ENCODE results near the gene SLC25A27.

Gene SLC25A27

DNA sequence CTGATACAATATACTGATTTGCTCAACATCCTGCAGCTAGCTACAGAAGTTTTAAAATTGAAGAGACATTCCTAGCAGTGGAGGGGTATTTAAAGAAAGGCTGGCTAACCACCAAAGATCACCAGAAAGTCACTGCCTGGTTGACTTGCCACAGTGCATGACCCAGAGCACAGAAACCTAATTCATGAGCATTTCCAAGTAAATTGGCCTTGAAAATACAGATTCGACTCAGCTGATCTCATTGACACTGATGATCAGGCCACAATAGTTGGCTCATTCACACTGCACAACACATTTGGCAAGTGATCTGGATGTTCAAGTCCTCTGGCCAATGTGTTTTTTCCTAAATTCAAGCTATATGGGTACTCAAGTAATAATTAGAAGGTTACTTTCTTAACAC, 21.6 kb downstream of the SLC25A27 start:
- Histone ChIP-seq H3K4me3 (no peak overlapping the region), H3K27me3 (no peaks in the 10 kb centered on the region), H4K20me1 (no peaks in the 10 kb centered on the region), H3K27ac (no peak overlapping the region), H3K9ac (no peak overlapping the region), H3K9me3 (replicated peaks in 1 of 11) (no peaks in the 10 kb centered on the region), H3K36me3 (no peaks in the 10 kb centered on the region), H3K4me2 (no peak overlapping the region), H3K4me1 (no peaks in the 10 kb centered on the region; a peak in 1 of 20 replicates)
- no peak for TF ChIP-seq Cebpa-rat (IDR thresholded peaks at IDR 0.05)

DNA sequence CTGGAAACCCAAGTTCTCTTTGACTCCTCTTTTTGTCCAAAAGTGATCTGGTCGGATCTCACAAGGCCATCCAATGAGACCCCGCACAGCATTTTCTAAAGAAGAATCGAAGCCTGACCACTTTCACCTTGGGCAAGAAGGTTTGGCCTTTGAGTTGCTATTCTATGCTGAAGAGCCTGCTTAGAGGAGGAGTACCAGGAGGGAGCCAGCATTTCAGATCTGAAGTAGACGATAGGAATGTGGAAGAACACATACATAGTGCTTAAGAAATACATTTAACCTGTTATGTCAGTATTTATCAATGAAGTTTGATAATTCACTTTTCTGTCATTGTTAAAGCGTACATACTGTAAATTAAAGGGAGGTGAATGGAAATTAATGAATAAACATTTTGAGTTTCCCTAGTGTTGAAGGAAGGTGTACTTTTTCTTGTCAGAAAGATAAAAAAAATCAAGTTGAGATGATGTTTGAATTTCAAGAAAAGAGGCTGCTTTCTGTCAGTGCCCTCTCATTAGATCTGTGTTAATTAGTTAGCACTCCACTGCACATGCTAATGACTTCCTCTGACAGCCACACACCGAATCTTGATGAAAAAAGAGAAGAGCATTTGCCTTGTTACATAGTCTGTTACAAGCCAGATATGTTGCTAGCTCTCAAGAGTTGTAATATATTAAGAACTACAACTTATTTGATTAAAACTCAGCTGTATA, 24.0 kb downstream of the SLC25A27 start:
- H3K36me3 ChIP-seq: no peaks in the 10 kb centered on the region
- H3K4me3 ChIP-seq: no peak overlapping the region
- TF ChIP-seq Cebpa-rat (IDR thresholded peaks at IDR 0.05): no peak
- no peaks in the 10 kb centered on the region; a peak in 1 of 20 replicates for H3K4me1 ChIP-seq
- no peak overlapping the region for H3K9ac ChIP-seq
- no peaks in the 10 kb centered on the region for H3K9me3 ChIP-seq (replicated peaks in 1 of 11)
- H4K20me1 ChIP-seq: no peaks in the 10 kb centered on the region
- no peak overlapping the region for H3K4me2 ChIP-seq
- H3K27me3 ChIP-seq: no peaks in the 10 kb centered on the region
- no peak overlapping the region for H3K27ac ChIP-seq

DNA sequence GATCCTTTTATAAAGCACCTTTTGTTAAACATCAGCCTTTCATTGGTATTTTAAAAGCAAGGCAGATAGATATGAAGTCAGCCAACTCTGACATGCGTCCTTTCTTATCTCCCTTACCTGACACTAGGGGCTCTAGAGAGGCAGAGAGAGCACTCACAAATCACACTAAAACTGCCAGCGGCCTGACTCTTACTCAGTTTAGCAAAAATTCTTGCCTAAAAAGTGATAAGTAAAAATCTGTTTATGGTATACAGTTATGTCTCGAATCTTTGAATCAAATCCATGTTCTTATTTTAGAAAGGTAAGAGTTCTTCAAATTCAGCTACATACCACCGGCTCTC, 24.5 kb downstream of the SLC25A27 start:
- H3K27me3 ChIP-seq: no peaks in the 10 kb centered on the region
- H3K4me3 ChIP-seq: no peak overlapping the region
- no peaks in the 10 kb centered on the region; a peak in 1 of 20 replicates for H3K4me1 ChIP-seq
- H3K9me3 ChIP-seq (replicated peaks in 1 of 11): no peaks in the 10 kb centered on the region
- H3K36me3 ChIP-seq: no peaks in the 10 kb centered on the region
- no peak for TF ChIP-seq Cebpa-rat (IDR thresholded peaks at IDR 0.05)
- H3K9ac ChIP-seq: no peak overlapping the region
- no peaks in the 10 kb centered on the region for H4K20me1 ChIP-seq
- H3K4me2 ChIP-seq: no peak overlapping the region
- no peak overlapping the region for H3K27ac ChIP-seq

DNA sequence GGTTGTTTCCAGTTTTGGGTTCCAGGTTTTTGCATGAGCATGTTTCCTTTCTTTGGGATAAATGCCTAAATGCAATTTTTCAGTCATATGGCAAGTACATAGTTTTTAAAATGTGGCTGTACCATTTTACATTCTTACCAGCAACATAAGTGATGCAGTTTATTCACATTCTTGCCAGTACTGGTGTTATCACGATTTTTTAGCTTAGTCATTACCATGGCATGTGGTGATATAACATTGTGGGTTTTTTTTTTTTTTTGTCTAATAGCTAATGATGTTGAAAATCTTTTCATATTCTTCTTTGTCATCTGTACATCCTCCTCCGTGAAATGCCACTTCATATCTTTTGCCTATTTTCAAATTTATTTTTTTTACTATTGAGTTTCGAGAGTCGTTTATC, 32.0 kb downstream of the SLC25A27 start:
- Histone ChIP-seq H4K20me1 (no peaks in the 10 kb centered on the region), H3K4me1 (no peaks in the 10 kb centered on the region), H3K36me3 (no peaks in the 10 kb centered on the region), H3K4me3 (no peak overlapping the region), H3K9ac (no peak overlapping the region), H3K9me3 (replicated peaks in 1 of 11) (peaks cover 14 to 25% (median 20%) of the 10 kb centered on the region in 11 experiments), H3K27ac (no peak overlapping the region), H3K27me3 (no peaks in the 10 kb centered on the region), H3K4me2 (no peak overlapping the region)
- TF ChIP-seq Cebpa-rat (IDR thresholded peaks at IDR 0.05): no peak

DNA sequence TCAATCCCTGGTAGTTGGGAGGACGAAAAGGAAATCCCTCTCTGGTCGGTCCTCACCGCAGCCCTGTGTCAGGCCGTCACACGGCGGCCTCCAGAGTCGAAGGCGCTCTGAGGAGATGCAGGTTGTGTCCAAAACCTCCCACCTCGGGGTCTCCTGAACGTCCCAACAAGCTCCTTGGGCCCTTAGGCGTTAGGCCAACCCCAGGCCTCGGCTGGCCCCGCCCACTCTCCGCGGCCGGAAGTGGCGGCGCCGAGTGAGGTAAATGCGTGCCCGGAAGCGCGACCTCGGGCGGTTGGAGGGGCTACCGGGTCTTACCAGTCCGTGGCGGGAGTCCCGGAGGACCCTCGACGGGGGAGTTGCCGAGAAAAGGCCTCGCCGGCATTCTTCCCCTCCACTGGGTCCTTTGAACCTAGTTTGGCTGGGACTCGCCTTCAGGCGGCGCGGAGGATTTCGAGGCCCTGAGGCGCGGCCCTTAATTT, 34.9 kb downstream of the SLC25A27 start, which contains the start of gene TDRD6:
TSS of gene TDRD6 (plus strand) at position 267 of the 479 bp plus-strand sequence. CDS start 244 bp downstream, outside the sequence.
- H3K9ac ChIP-seq: no peak within 1 kb of the TSS
- no peaks in the 10 kb centered on the region for H3K4me1 ChIP-seq
- no peak within 1 kb of the TSS; a peak in 1 of 20 replicates for H3K4me3 ChIP-seq
- H3K27me3 ChIP-seq: no peaks in the 10 kb centered on the region
- no peak within 1 kb of the TSS for H3K4me2 ChIP-seq
- no peak within 1 kb of the TSS for H3K27ac ChIP-seq
- no peaks in the 10 kb centered on the region for H4K20me1 ChIP-seq
- H3K36me3 ChIP-seq: no peaks in the 10 kb centered on the region
- peaks cover 14 to 25% (median 20%) of the 10 kb centered on the region in 11 experiments for H3K9me3 ChIP-seq (replicated peaks in 1 of 11)
- TF ChIP-seq Cebpa-rat (IDR thresholded peaks at IDR 0.05): no peak

DNA sequence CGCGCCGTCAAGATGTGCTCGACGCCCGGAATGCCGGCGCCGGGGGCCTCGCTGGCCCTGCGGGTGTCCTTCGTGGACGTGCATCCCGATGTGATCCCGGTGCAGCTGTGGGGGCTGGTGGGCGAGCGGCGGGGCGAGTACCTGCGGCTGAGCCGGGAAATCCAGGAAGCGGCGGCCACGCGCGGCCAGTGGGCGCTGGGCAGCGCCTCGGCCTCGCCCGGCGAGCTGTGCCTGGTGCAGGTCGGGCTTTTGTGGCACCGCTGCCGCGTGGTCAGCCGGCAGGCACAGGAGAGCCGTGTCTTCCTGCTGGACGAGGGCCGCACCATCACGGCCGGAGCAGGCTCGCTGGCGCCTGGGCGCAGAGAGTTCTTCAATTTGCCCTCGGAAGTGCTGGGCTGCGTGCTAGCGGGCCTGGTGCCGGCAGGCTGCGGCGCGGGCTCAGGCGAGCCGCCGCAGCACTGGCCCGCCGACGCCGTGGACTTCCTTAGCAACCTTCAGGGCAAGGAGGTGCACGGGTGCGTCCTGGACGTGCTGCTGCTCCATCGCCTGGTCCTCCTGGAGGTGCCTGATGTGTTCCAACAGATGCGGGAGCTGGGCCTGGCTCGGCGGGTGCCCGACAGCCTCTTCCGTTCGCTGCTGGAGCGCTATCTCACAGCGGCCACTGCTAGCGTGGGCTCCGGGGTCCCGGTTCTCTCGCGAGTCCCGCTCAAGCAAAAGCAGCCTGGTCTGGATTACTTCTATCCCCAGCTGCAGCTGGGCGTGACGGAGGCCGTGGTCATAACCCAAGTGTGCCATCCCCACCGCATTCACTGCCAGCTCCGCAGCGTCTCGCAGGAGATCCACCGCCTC, 35.6 kb downstream of the SLC25A27 start:
- H3K4me1 ChIP-seq: no peaks in the 10 kb centered on the region
- no peaks in the 10 kb centered on the region for H4K20me1 ChIP-seq
- H3K27me3 ChIP-seq: no peaks in the 10 kb centered on the region
- H3K9ac ChIP-seq: no peak overlapping the region
- no peak overlapping the region for H3K4me2 ChIP-seq
- H3K9me3 ChIP-seq (replicated peaks in 1 of 11): peaks cover 14 to 25% (median 20%) of the 10 kb centered on the region in 11 experiments
- H3K4me3 ChIP-seq: no peak overlapping the region; a peak in 1 of 20 replicates
- no peak for TF ChIP-seq Cebpa-rat (IDR thresholded peaks at IDR 0.05)
- H3K36me3 ChIP-seq: no peaks in the 10 kb centered on the region
- no peak overlapping the region for H3K27ac ChIP-seq

DNA sequence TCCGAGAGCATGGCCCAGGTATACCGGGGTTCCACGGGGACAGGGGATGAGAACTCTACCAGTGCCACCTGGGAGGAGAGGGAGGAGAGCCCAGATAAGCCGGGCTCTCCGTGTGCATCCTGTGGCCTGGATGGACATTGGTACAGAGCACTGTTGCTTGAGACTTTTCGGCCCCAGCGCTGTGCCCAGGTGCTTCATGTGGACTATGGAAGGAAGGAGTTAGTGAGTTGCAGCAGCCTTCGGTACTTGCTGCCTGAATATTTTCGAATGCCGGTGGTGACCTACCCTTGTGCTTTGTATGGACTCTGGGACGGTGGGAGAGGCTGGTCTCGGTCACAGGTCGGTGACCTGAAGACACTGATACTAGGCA, 36.2 kb downstream of the SLC25A27 start:
- Histone ChIP-seq H3K4me3 (no peak overlapping the region), H3K9me3 (replicated peaks in 1 of 11) (peaks cover 14 to 25% (median 20%) of the 10 kb centered on the region in 11 experiments)
- TF ChIP-seq Cebpa-rat (IDR thresholded peaks at IDR 0.05): no peak

DNA sequence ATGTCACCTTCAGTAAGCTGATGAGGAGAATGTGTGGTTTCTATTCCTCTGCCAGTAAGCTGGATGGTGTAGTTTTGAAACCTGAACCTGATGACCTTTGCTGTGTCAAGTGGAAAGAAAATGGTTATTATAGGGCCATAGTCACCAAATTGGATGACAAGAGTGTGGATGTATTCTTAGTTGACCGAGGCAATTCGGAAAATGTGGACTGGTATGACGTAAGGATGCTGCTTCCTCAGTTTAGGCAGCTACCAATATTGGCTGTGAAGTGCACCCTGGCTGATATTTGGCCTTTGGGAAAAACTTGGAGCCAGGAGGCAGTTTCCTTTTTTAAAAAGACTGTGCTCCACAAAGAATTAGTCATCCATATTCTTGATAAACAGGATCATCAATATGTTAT, 36.9 kb downstream of the SLC25A27 start:
- H3K27ac ChIP-seq: no peak overlapping the region
- TF ChIP-seq Cebpa-rat (IDR thresholded peaks at IDR 0.05): no peak
- H3K9ac ChIP-seq: no peak overlapping the region
- H4K20me1 ChIP-seq: no peaks in the 10 kb centered on the region
- no peak overlapping the region for H3K4me3 ChIP-seq
- no peak overlapping the region for H3K4me2 ChIP-seq
- H3K4me1 ChIP-seq: no peaks in the 10 kb centered on the region
- peaks cover 14 to 25% (median 20%) of the 10 kb centered on the region in 11 experiments for H3K9me3 ChIP-seq (replicated peaks in 1 of 11)
- H3K36me3 ChIP-seq: no peaks in the 10 kb centered on the region
- H3K27me3 ChIP-seq: no peaks in the 10 kb centered on the region

More for the DNA sequence above, 36.2 kb downstream of the SLC25A27 start:
- Histone ChIP-seq H3K9ac (no peak overlapping the region), H3K27ac (no peak overlapping the region), H3K36me3 (no peaks in the 10 kb centered on the region), H3K4me2 (no peak overlapping the region), H3K27me3 (no peaks in the 10 kb centered on the region), H3K4me1 (no peaks in the 10 kb centered on the region), H4K20me1 (no peaks in the 10 kb centered on the region)

DNA sequence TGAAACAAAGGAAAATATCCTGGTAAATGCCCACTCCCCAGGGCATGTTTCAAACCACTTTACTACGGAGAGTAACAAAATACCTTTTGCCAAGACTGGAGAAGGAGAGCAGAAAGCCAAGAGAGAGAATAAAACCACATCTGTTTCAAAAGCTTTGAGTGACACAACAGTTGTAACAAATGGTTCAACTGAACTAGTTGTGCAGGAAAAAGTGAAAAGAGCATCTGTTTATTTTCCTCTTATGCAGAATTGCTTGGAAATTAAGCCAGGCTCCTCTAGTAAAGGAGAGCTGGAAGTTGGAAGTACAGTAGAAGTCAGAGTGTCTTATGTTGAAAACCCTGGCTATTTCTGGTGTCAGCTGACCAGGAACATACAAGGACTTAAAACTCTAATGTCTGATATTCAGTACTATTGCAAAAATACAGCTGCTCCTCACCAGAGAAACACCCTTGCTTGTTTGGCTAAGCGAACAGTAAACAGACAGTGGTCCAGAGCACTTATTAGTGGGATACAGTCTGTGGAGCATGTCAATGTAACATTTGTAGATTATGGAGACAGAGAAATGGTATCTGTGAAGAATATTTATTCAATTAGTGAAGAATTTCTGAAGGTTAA, 37.5 kb downstream of the SLC25A27 start:
- no peaks in the 10 kb centered on the region for H3K27me3 ChIP-seq
- H3K27ac ChIP-seq: no peak overlapping the region
- peaks cover 14 to 25% (median 20%) of the 10 kb centered on the region in 11 experiments for H3K9me3 ChIP-seq (replicated peaks in 1 of 11)
- no peaks in the 10 kb centered on the region for H4K20me1 ChIP-seq
- no peak overlapping the region for H3K9ac ChIP-seq
- no peaks in the 10 kb centered on the region for H3K4me1 ChIP-seq
- H3K36me3 ChIP-seq: no peaks in the 10 kb centered on the region
- TF ChIP-seq Cebpa-rat (IDR thresholded peaks at IDR 0.05): no peak
- H3K4me3 ChIP-seq: no peak overlapping the region
- no peak overlapping the region for H3K4me2 ChIP-seq

Measured in BLaER1 treated with 17β-estradiol and CSF1 and Interleukin-3, amounts not matched to agents 10 nM and 100 nM (cell line).